ENCODE results near the gene CD163. TPM values are rescaled to one million over a fixed set of nuclear protein-coding genes. Genes with fewer than 3 reads are reported as not detected.
"Not testable (repeated sequence)": the region's sequence is repeated elsewhere in the genome, so short reads cannot be mapped to it uniquely, and the experiment has no call there.

The CD163 gene
- 14.5 TPM for polyA plus RNA-seq (ENCODE audit: insufficient read length)

- no peak for DNase-seq (ENCODE audit: low read depth)
Measured at GRCh38 chr12:7503686-7504415, at the start of gene CD163. CD163 (minus strand) TSS chr12:7503777; CDS start chr12:7503690, 87 bp downstream.

- no peak for DNase-seq (ENCODE audit: low read depth)
Measured at GRCh38 chr12:7542813-7543212, 39.2 kb upstream of the CD163 start.

- no peak for DNase-seq (ENCODE audit: low read depth)
Measured at GRCh38 chr12:7542046-7542445, 38.5 kb upstream of the CD163 start.

- no peak for DNase-seq (ENCODE audit: low read depth)
Measured at GRCh38 chr12:7514416-7514815, 10.8 kb upstream of the CD163 start.

GRCh38 chr12:7512553-7512952, 9.0 kb upstream of the CD163 start:
- no peak for DNase-seq (ENCODE audit: low read depth)

- DNase-seq (ENCODE audit: low read depth), result not testable (repeated sequence)
Measured at GRCh38 chr12:7509793-7510470, 6.4 kb upstream of the CD163 start.

GRCh38 chr12:7502612-7503011, 965 bp downstream of the CD163 start:
- no peak for DNase-seq (ENCODE audit: low read depth)

GRCh38 chr12:7501031-7501588, 2.5 kb downstream of the CD163 start:
- DNase-seq (ENCODE audit: low read depth), result no peak

- no peak for DNase-seq (ENCODE audit: low read depth)
Measured at GRCh38 chr12:7499636-7500035, 3.9 kb downstream of the CD163 start.

- no peak for DNase-seq (ENCODE audit: low read depth)
Measured at GRCh38 chr12:7498809-7499208, 4.8 kb downstream of the CD163 start.

GRCh38 chr12:7497661-7498060, 5.9 kb downstream of the CD163 start:
- DNase-seq (ENCODE audit: low read depth), result no peak

GRCh38 chr12:7496451-7496850, 7.1 kb downstream of the CD163 start:
- no peak for DNase-seq (ENCODE audit: low read depth)

- no peak for DNase-seq (ENCODE audit: low read depth)
Measured at GRCh38 chr12:7495136-7495535, 8.4 kb downstream of the CD163 start.

GRCh38 chr12:7493006-7493405, 10.6 kb downstream of the CD163 start:
- DNase-seq (ENCODE audit: low read depth), result no peak

- DNase-seq (ENCODE audit: low read depth), result no peak
Measured at GRCh38 chr12:7486512-7486911, 17.1 kb downstream of the CD163 start.

GRCh38 chr12:7485095-7485494, 18.5 kb downstream of the CD163 start:
- no peak for DNase-seq (ENCODE audit: low read depth)

GRCh38 chr12:7483343-7483742, 20.2 kb downstream of the CD163 start:
- no peak for DNase-seq (ENCODE audit: low read depth)

GRCh38 chr12:7479771-7480170, 23.8 kb downstream of the CD163 start:
- DNase-seq (ENCODE audit: low read depth), result no peak

GRCh38 chr12:7472060-7472459, 31.5 kb downstream of the CD163 start:
- DNase-seq (ENCODE audit: low read depth), result no peak

GRCh38 chr12:7460375-7461259, 43.0 kb downstream of the CD163 start:
- DNase-seq (ENCODE audit: low read depth), result no peak

GRCh38 chr12:7459973-7460372, 43.6 kb downstream of the CD163 start:
- no peak for DNase-seq (ENCODE audit: low read depth)

- DNase-seq (ENCODE audit: low read depth), result no peak
Measured at GRCh38 chr12:7451756-7452155, 51.8 kb downstream of the CD163 start.
